ENCODE data around the gene RIBC1. TPM values are rescaled to one million over a fixed set of nuclear protein-coding genes. Genes with fewer than 3 reads are reported as not detected.

The RIBC1 gene
- 10 to 100 TPM; 10.9 to 12.7 TPM for total RNA-seq
- polyA plus RNA-seq = 1 to 10 TPM; 6.0 to 8.6 TPM
- long read RNA-seq, donor 1, partial matches to known transcripts = 58 of 108 reads
- long read RNA-seq, donor 1, other reads (novel, unspliced or antisense) = 50 of 108 reads
- long read RNA-seq, donor 2 = 0 reads
- long read RNA-seq, donor 3 = 0 reads
- long read RNA-seq, donor 4 = 0 reads
- long read RNA-seq, donor 5 = 0 reads

DNA sequence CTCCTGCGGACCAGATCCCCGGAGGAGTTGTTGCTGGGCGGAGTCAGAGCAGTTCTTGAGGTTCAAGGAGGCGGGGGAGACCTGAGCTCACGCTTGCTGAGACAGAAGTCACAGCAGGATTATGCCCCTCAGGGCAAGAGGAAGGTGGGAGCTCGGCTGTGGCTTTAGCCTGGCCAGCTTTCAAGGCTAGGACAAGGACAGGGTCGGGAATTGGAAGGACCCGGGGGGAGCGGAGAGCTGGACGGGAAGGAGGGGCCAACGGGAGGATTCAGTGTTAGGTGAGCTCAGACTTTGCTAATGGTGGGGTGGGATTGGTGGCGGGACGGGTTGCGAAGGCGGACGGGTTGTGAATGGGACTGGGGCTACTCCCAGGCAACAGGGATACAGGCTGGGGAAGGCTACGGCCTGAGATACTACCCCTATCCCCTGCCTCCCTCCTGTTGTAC, at the start of gene RIBC1:
Gene RIBC1 (plus strand): TSS at position 13 of the 446 bp plus-strand sequence. CDS start 3,404 bp downstream, outside the sequence.
- DNase-seq (no peak), ATAC-seq (ENCODE audit: insufficient read depth, low FRiP score) (no peak)
- Histone ChIP-seq H3K4me1 (ENCODE audit: control insufficient read depth in 5 of 5, insufficient read depth in 5 of 5, low read length in 5 of 5) (peaks cover 0 to 15% (median 3%) of the 10 kb centered on the region in 5 donors), H3K9me3 (ENCODE audit: control insufficient read depth in 4 of 4, insufficient read depth in 3 of 4, low read length in 3 of 4) (no peaks in the 10 kb centered on the region), H3K27me3 (ENCODE audit: control insufficient read depth in 3 of 3, insufficient read depth in 3 of 3, low read length in 2 of 3) (peaks cover 0 to 10% (median 9%) of the 10 kb centered on the region in 3 donors), H3K9ac (ENCODE audit: insufficient read depth in 1 of 2, low read length in 2 of 2) (peak within 1 kb of the TSS; percentile 89 to 92), H3K4me3 (peak within 1 kb of the TSS; percentile 70), H3K27ac (ENCODE audit: low read depth in 1 of 2, low read length in 1 of 2) (peak within 1 kb of the TSS; percentile 82 to 93), H3K36me3 (ENCODE audit: control insufficient read depth in 4 of 4, insufficient read depth in 4 of 4, low read length in 4 of 4) (peaks cover 0 to under 1% (median 0%) of the 10 kb centered on the region in 4 donors)
- 6 to 8% methylated on average over 13 to 17 of the region's 17 CpGs for WGBS, 2 donors
- TF ChIP-seq CTCF (IDR thresholded peaks at IDR 0.05; ENCODE audit: control extremely low read depth, extremely low read depth) = no peak

DNA sequence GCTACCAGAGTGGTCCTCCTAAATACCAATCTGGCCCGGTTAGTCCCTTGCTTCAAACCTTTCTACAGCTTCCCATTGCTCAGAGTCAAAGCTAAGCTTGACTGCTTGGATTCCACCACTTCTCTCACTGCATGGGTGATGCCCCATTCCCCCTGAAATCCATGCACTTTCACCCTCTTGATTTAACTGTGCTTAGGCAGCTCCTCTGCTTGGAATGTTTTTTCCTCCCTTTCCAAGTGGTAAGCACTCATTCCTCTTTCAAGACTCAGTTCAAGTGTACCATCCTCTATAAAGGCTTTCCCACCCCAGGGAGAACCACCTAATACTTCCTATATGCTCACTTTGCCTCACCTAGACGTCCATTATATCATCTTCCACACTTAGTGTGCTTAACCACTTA, 49.4 kb upstream of the RIBC1 start:
- WGBS, 2 donors = 76 to 93% methylated on average over 2 of the region's 2 CpGs
- no peak for TF ChIP-seq CTCF (IDR thresholded peaks at IDR 0.05; ENCODE audit: control extremely low read depth, extremely low read depth)
- H3K4me1 ChIP-seq (ENCODE audit: control insufficient read depth in 5 of 5, insufficient read depth in 5 of 5, low read length in 5 of 5) = no peaks in the 10 kb centered on the region
- H3K4me3 ChIP-seq = no peak overlapping the region
- peaks cover 0 to 2% (median 0%) of the 10 kb centered on the region in 4 donors for H3K9me3 ChIP-seq (ENCODE audit: control insufficient read depth in 4 of 4, insufficient read depth in 3 of 4, low read length in 3 of 4)
- no peak for ATAC-seq (ENCODE audit: insufficient read depth, low FRiP score)
- no peak for DNase-seq
- H3K9ac ChIP-seq (ENCODE audit: insufficient read depth in 1 of 2, low read length in 2 of 2) = no peak overlapping the region
- H3K27ac ChIP-seq (ENCODE audit: low read depth in 1 of 2, low read length in 1 of 2) = no peak overlapping the region
- H3K36me3 ChIP-seq (ENCODE audit: control insufficient read depth in 4 of 4, insufficient read depth in 4 of 4, low read length in 4 of 4) = peaks cover 0 to 8% (median 5%) of the 10 kb centered on the region in 4 donors
- H3K27me3 ChIP-seq (ENCODE audit: control insufficient read depth in 3 of 3, insufficient read depth in 3 of 3, low read length in 2 of 3) = peaks cover 0 to 11% (median 0%) of the 10 kb centered on the region in 3 donors

- Histone ChIP-seq H3K4me3 (no peak overlapping the region), H3K4me1 (ENCODE audit: control insufficient read depth in 5 of 5, insufficient read depth in 5 of 5, low read length in 5 of 5) (no peaks in the 10 kb centered on the region), H3K27me3 (ENCODE audit: control insufficient read depth in 3 of 3, insufficient read depth in 3 of 3, low read length in 2 of 3) (peaks cover 0 to 13% (median 0%) of the 10 kb centered on the region in 3 donors), H3K27ac (ENCODE audit: low read depth in 1 of 2, low read length in 1 of 2) (peak overlapping the region in 1 of 2 donors; percentile 37), H3K36me3 (ENCODE audit: control insufficient read depth in 4 of 4, insufficient read depth in 4 of 4, low read length in 4 of 4) (peaks cover 6 to 15% (median 11%) of the 10 kb centered on the region in 4 donors), H3K9ac (ENCODE audit: insufficient read depth in 1 of 2, low read length in 2 of 2) (no peak overlapping the region), H3K9me3 (ENCODE audit: control insufficient read depth in 4 of 4, insufficient read depth in 3 of 4, low read length in 3 of 4) (peaks cover 0 to 2% (median 0%) of the 10 kb centered on the region in 4 donors)
- DNase-seq = no peak
- WGBS, 2 donors = 60 to 80% methylated on average over 7 of the region's 7 CpGs
- no peak for TF ChIP-seq CTCF (IDR thresholded peaks at IDR 0.05; ENCODE audit: control extremely low read depth, extremely low read depth)
- no peak for ATAC-seq (ENCODE audit: insufficient read depth, low FRiP score)
Measured at GRCh38 chrX:53374222-53374820, 48.4 kb upstream of the RIBC1 start.

All from lung (tissue), 16 donors.